HL-60/S4 treated with phorbol 12-myristate 13-acetate at 8.2 ng/mL for 4 days and 3 days (cell line): Measurements from ENCODE around the gene HAS3.
"Not testable (repeated sequence)": the region's sequence is repeated elsewhere in the genome, so short reads cannot be mapped to it uniquely, and the experiment has no call there.

Experiments used
- in situ Hi-C: fragments of 300-500 bp; cut with MboI; formaldehyde crosslinking; loops from 2 replicates; pipeline ENCODE4 v1.15.0; 2022; ENCODE audit warnings: low sequenced_read_pairs

The HAS3 gene, protein sequence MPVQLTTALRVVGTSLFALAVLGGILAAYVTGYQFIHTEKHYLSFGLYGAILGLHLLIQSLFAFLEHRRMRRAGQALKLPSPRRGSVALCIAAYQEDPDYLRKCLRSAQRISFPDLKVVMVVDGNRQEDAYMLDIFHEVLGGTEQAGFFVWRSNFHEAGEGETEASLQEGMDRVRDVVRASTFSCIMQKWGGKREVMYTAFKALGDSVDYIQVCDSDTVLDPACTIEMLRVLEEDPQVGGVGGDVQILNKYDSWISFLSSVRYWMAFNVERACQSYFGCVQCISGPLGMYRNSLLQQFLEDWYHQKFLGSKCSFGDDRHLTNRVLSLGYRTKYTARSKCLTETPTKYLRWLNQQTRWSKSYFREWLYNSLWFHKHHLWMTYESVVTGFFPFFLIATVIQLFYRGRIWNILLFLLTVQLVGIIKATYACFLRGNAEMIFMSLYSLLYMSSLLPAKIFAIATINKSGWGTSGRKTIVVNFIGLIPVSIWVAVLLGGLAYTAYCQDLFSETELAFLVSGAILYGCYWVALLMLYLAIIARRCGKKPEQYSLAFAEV

DNA sequence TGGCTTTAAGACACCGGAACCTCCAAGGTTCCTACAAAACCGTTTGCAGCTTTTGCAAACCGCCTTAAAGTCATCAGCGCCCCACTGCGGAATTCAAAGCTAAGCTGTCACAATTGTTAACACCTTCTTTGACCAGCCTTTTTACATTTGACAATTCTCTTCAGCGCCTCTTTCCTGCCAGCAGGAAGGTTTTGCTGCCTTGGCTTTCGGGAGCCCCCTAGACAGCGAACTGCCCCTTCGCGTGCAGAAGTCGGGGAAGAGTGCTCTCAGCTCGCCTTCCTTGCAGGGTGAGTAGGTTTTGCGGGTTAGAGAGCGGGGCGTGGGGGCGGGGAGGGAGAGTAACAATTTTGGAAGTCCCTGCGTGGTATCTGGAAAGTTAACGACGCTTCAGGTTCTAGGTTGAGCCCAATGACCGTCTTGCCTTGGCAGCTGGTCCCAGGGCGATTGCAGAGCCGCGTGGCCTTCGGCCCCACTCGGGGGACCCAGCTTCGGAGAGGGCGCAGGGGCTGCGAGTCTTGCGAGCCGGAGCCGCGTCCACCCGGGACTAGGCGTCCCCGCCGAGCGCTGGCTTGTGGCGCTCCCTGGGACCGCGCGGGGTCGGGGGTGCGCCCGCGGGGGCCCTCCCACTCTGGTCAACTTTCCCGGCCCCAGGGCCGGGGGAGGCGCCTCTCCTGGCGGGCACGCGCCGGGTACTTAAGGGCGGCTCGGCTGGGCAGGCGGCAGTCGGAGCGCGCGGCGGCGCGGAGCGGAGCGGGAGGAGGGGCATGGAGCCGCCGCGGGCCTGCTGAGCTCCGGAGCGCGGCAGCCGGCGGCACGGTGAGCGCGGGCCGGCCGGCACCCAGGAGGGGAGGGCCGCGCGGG is at the start of gene HAS3:
TSS of gene HAS3 (plus strand) at position 153 of the 861 bp plus-strand sequence. CDS start 3,743 bp downstream, outside the sequence.
- in situ Hi-C loops, result no loop called here

DNA sequence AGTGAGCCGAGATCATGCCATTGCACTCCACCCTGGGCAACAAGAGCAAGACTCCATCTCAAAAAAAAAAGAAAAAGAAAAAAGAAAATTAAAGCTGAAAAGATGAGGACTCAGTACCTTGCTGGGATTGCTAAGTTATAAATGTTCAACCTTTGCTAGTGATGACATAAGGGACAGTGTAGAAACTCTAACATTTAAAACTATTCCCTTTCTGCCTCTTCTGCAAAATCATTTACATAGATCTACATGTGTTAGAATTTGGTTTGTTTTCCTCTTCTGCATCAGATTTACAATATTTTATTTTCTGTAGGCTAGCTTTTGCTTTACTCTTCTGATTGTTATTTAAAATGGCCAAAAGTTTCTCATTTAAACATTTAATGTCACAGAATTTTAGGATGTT is 49.5 kb upstream of the HAS3 start:
- in situ Hi-C loops, result no loop called here

DNA sequence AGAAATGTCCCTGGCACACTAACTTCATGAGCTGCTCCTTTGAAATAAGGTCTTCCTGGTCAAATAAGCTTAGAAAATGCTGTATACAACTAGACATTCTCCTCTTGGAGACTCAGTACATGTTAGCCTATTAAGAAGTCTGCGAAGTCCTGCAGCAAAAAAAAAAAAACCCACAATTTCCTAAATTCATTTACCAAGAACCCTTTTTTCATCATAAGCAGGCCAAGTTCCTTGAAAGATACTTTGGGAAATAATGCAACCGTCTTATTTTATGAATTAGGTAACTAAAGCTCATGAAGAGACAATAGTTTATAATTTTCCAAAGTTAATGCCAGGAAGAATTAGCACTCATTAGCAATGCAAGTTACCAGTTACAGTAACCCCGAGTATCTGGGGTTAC is 49.0 kb upstream of the HAS3 start:
- in situ Hi-C loops, result no loop called here

DNA sequence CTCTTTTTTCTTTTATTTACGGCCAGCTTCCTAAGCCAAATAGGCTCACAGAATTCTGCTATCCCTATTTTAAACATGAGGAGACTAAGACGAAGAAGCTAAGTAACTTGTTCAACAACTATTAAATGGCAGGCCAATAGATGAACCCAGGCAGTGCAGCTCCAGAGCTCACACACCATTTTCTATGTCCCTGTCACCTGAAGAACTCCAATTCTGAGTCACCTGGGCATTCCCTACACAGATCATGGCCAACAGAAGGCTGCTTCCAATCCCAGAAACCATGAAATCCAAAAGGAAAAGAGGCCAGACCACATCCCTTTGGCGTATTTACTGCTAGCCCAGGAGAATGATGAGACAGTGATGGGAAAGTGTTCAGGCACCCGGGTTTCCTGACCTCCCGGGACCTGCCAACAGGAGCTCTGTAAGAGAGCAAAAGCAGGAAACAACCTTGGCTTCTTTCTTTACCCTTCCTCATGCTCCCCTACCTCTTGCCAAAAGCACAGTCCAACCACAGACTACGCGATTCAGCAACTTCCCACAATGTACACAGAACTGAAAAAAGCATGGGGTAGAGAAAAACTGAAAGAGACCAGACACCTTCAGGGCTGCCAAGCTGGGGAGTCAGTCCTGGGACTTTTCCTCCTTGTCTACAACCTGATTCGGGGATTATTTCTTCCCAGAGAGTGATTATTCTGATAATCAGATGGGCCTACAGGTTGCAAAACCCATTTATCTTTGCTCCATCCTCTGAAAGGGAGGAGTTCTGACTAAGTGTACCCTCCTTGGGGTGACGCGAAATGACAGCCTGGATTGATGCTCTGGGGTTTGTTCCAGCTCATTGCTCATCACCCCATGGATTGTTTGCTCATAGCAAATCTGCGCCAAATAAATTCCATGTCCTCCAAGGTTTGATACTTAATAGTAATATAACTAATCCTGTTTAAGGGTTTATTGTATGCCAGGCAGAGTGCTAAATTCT is 47.8 kb upstream of the HAS3 start:
- in situ Hi-C loops, result no loop called here

DNA sequence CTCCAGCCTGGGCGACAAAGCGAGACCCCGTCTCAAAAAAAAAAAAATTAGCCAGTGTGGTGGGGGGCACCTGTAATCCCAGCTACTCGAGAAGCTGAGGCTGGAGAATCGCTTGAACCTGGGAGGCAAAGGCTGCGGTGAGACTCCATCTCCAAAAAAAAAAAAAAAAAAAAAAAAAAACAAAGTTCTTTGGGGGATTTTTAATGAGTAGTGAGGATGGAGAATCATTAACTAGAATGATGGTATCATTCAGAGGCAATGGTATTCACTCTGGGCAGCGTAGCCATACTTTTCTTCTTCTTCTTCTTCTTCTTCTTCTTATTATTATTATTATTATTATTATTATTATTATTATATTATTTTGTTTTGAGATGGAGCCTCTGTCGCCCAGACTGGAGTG is 42.0 kb upstream of the HAS3 start:
- in situ Hi-C loops, result not testable (repeated sequence)

DNA sequence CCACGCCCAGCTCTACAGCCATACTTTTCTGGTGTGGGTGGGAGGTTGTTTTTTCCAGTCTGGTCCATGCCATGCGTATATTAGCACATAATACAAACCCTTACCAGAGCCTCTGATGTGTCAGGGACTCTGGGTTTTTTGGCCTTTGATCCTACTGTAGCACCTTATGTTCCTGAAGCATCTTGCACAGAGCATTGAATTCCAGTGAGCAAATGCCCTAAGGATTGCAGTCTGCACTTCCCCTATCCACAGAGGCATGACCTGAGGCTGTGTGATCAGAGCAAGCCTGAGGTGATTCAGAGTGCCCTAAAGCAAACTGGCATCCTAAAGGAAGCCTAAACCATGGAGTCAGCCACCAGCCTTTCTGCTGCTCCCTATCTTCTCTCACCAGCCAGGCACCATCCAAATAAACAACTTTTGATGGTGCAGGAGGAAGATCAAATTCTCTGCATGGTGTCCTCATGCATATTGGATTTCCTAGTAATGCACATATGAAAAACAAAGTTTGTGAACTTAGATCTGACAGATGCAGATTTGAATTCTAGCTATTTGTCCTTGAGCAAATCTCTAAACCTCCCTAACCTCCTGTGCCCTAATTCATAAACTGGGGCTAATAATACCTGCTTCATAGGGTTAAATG is 41.2 kb upstream of the HAS3 start:
- in situ Hi-C loops, result no loop called here

DNA sequence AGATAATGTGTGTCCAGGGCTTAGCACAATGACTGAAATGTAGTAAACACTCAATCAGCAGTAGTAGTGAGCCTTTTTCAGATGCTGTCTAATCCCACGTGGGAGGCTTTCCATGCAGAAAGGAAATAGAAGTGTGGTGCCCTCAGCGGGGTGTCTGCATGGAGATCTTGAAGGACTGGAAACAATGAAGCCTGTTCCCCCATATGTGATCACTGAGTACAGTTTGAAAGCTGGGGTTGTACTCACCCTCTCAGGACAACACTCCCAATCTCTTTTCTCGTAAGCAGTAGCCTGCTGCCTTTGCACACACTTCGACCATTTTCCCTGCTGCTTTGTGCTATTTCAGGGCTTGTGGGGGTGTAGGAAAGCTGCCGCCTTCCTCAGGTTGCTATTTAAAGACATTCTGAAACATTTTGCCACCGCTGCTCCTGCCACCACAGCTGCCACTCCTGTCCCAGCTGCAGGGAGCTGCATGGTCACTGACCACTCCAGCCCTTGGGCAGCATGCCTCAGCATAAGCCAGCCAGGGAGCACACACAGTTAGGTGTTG is 40.6 kb upstream of the HAS3 start:
- in situ Hi-C loops, result no loop called here

DNA sequence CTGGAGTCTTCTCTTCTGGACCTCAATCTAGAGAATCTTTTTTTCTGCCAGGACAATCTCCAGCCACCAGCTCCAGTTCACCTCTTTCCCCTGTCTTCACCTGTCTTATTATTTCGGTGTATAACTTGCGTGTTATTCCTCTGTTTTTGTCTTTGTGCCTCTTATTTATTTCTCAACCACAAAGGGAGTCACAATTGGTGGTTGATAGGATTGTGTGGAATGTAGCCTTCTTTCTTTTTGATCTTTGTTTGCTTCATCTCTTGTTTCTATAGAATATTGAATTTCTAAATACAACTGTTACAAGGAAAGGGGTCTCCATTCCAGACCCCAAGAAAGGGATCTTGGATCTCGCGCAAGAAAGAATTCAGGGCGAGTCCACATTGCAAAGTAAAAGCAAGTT is 35.9 kb upstream of the HAS3 start:
- in situ Hi-C loops, result no loop called here

DNA sequence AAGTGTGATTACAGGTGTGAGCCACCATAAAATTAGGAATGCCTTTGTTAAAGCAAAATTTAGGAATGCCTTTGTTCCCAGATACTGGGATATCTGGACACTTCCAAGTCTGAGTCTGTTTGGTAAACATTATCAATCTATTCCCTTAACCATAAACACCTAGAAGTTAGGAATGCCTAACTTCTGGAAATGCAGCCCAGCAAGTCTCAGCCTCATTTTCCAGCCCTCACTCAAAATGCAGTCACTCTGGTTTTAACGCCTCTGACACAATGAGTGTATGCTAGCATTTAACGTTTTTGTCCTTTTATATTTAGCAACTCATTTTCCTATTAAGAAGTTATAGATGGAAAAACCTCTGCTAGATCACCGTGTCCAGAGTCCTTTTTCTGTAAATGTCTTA is 34.4 kb upstream of the HAS3 start:
- in situ Hi-C loops, result no loop called here

DNA sequence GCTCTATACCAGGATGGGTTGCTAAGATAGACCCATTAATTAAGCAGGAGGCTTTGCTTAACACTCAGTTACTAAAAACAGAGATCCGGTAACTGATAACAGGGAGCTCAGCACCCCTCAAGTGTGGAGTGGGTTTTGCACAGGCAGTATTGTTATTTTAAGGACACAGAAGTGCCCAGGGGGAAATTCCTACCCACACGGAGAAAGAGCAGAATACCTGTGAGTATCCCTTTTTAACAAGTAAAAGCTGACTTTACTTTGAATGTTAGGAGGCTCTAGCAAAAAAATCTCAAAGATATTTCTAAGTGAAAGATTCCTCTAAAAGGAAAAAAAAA is 32.8 kb upstream of the HAS3 start:
- in situ Hi-C loops, result no loop called here

DNA sequence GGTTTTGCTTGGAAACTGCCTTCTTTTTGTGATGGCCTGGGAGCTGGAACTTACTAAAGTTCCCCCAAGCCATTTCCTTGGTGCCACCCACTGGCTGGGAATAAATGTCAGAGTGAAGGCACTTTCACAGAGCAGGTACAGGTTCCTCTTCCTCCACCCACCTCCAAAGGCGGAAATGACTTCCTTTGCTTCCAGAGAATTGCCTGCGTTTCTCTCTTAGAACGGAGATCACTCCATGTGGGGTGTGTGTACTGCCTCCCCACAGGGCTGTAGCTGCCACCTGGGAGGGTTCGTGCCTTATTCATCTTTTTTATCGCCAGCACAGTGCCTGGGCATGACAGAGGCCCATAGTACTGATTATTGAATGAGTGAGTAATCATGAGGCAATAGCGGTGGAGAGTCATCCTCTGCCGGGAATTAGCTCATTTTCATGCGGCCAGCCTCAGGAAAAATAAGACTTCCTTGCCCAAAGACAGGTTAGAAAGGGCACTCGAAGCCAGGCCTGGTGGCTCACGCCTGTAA is 32.2 kb upstream of the HAS3 start:
- in situ Hi-C loops, result no loop called here

DNA sequence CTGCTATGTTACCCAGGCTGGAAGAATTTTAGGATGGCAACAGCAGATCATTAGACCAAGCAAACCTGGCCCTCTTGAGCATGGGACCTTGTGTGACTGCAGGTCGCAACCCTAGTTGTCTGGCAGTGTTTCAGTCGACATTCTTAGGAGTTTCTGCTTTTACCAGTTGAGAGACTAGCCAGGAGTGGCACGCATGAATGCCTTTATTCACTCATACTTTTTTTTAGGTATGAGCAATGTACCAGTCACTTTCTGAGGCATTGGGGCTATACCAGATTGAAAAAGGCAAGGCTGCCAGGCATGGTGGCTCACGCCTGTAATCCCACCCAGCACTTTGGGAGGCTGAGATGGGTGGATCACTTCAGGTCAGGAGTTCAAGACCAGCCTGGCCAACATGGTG is 28.2 kb upstream of the HAS3 start:
- in situ Hi-C loops, result no loop called here

DNA sequence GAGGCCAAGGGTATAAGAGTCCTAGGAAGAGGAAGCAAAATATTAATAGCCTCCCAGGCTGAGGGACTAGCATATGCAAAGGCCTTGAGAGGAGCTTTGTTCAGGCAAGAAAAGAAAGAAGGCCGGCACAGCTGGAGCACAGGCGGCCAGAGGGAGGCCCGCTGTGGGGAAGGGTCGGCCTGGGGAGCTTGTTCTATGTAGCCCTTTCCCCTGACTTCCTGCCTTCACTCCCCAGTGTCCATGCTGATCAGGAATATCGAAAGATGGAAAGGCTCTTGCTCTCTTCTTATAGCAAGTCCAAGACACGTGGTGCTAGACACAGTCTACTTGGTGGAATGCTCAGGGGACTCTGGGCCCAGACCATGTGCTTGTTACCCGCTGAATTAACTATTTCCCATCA is 27.4 kb upstream of the HAS3 start:
- in situ Hi-C loops, result no loop called here

DNA sequence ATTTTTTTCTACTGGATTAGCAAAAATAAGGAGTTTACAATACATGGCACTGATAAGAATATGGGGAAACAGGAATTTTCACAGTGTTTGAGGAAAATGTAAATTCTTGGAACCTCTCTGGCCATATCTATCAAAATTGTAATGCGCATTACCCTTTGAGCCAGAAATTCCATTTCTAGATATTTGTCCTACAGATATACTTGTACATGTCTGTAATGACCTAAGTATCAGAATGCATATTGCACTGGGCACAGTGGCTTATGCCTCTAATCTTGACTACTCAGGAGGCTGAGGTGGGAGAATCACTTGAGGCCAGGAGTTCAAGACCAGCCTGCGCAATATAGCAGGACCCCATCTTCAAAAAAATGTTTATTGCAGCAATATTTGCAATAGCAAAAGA is 25.8 kb upstream of the HAS3 start:
- in situ Hi-C loops, result no loop called here

DNA sequence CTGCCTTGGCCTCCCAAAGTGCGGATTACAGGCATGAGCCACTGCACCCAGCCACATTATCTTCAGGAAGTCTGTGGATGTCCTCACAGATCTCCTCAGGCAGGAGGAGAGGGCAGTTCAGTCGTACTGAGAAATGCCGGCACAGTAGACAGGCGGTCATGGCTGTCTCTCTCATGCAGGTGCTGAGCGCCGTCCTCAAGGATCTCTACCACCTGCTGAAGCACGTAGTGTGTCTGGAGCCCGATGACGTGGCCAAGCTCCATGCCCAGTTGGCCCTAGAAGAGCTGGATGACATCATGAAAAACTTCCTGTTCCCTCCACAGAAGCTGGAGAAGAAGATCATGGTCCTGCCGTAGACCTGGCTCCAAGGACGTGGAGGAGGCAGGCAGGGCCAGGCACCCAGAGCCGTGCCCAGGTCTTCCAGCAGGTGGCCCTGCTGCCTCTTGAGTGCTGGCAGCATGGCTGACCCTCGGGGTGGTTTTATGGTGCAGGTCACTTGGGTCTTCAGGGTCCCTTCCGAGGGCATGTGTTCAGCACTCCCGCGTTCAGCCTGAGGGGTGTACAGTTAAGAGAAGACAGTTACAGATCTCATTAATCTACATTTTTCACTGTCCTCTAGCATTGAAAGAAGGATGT is 22.0 kb upstream of the HAS3 start:
- in situ Hi-C loops, result no loop called here

DNA sequence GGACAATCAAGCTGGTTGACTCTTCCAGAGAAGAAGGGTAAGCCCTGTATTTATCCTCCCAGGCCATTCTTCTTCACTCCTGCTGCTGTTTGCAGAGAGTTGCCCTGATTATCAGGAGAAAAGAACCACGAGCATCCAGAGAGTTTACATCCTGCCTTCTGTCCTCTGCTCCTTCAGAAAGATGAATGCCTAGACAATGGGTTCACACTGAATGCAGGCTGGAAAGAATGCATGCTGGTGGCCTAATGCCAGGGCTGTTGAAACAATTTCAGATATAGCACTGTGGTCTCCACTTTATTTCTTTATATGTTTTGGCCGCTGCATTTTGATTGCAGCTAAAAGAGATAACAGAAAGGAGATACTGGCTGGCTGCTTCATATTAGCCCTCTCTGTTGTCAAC is 21.2 kb upstream of the HAS3 start:
- in situ Hi-C loops, result no loop called here

DNA sequence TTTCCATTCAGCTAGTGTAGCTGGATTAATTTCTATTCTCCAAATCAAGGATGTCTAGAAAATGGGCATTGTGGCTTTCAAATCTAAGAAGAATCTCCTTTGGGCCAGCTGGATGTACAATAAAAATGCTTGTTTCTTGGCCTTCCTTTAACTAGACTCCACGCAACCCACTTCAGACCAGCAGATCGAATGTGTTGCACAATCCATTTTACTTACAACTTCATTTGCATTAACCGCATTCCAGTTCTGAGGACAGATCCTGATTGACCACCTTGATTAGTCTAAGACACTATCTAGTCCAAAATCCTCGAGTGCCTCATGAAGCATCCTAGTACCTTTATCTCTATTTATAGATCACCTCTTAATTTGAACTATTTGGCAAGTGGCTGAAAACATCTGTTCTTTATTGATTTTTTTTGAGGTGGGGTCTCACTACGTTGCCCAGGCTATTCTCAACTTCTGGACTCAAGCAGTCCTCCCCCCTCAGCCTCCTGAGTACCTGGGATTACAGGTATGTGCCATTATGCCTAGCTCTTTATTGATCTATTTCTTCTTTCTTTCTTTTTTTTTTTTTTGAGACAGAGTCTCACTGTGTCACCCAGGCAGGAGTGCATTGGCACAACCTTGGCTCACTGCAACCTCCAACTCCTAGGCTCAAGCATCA is 20.3 kb upstream of the HAS3 start:
- in situ Hi-C loops, result no loop called here

DNA sequence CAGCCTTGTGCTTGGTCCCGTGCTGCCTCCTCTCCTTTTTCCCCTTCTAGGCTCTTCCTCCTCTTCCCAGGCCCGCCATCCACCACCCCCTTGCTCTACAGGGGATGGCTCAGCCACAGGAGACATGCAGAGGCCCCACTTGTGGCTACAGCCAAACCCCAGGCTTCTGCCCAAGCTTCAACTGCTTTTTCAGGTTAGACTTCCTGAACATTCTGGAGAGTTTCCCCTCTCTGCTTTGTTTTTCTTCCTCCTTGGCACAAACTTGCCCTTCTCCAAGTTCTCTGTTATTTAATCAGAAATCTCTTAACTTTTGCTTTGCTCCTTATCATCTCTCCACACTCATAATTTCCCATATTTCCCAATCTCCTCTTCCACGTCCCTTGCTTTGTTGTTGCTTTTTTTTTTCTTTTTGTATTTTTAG is 18.3 kb upstream of the HAS3 start:
- in situ Hi-C loops, result no loop called here

DNA sequence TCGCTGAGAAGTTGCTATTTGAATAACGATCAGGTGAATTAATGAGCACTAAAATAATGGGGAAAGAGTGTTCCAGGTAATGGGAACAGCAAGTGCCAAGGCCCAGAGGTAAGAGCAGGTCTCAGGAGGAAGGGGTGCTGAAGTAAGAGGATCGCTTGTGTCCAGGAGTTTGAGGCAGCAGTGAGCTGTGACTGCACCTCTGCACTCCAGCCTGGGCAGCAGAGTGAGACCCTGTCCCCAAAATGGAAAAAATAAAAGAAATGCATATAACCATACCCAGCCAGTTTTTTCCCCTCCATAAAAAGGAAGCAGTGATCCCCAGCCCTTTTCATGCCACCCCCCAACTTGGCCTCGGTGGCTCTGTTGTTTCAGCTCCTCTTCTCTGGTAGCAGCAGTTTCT is 16.8 kb upstream of the HAS3 start:
- in situ Hi-C loops, result no loop called here
